IMR-90 (cell line): Measurements from ENCODE around the gene HIVEP3. TPM values are rescaled to one million over a fixed set of nuclear protein-coding genes. Genes with fewer than 3 reads are reported as not detected.

Experiments
- ATAC-seq: fragments of 200-7000 bp; cut with Tn5 transposase; 2 replicates; pipeline ENCODE4 v1.9.1; 2020; ENCODE audit warnings: low read depth, mild to moderate bottlenecking, moderate library complexity
- BruUV-seq: library from RNA; stranded (reverse); fragments of 400-500 nt; replicated peaks from 2 replicates; lab custom pipeline; 2021; lab: Mats Ljungman, UMichigan
- CTCF ChIA-PET: fragments of 300-600 bp; formaldehyde crosslinking; extraction: SDS; loops from one replicate; lab custom pipeline; 2021; ENCODE audit warnings: antibody characterized with exemption; lab: Yijun Ruan, JAX
- POLR2A ChIA-PET: fragments of 300-600 bp; sonication (Branson Sonifier 250); formaldehyde crosslinking; loops from one replicate; lab custom pipeline; 2022; ENCODE audit warnings: antibody characterized with exemption; ENCODE audit not compliant: unreplicated experiment; lab: Charles Lee
- DNase-seq: peaks from one replicate; pipeline ENCODE4 v3.0.0; 2013
- H2AFZ ChIP-seq: replicated peaks from 2 replicates; pipeline ENCODE3; 2013; ENCODE audit warnings: low read length, mild to moderate bottlenecking; ENCODE audit not compliant: poor library complexity
- H2AK5ac ChIP-seq: 2 replicates; pipeline ENCODE4 v1.6.1; 2013; ENCODE audit warnings: low read depth, low read length, inconsistent platforms
- H2AK9ac ChIP-seq: replicated peaks from 2 replicates; pipeline ENCODE3; 2013; ENCODE audit warnings: mild to moderate bottlenecking, low read depth, low read length, moderate library complexity; ENCODE audit not compliant: poor library complexity
- H2BK120ac ChIP-seq: 2 replicates; pipeline ENCODE4 v1.6.1; 2013; ENCODE audit warnings: low read depth, low read length, inconsistent platforms
- H2BK15ac ChIP-seq: 3 replicates; pipeline ENCODE4 v1.6.1; 2013; ENCODE audit warnings: low read depth, low read length, inconsistent platforms
- H2BK20ac ChIP-seq: 2 replicates; pipeline ENCODE4 v1.6.1; 2013; ENCODE audit warnings: low read depth, mild to moderate bottlenecking, inconsistent platforms, low read length, moderate library complexity
- H2BK5ac ChIP-seq: 2 replicates; pipeline ENCODE4 v1.6.1; 2013; ENCODE audit warnings: mild to moderate bottlenecking, low read depth, low read length, inconsistent platforms; ENCODE audit not compliant: poor library complexity, severe bottlenecking
- H3K14ac ChIP-seq: replicated peaks from 2 replicates; pipeline ENCODE4 v1.6.1; 2013; ENCODE audit warnings: low read depth, low read length, inconsistent platforms
- H3K18ac ChIP-seq: 2 replicates; pipeline ENCODE4 v1.6.1; 2013; ENCODE audit warnings: low read depth, low read length, control low read depth
- H3K23ac ChIP-seq: 2 replicates; pipeline ENCODE4 v1.6.1; 2013; ENCODE audit warnings: low read depth, low read length, inconsistent platforms
- H3K27ac ChIP-seq: 2 replicates; pipeline ENCODE4 v1.5.1; 2013; ENCODE audit warnings: mild to moderate bottlenecking, control low read depth, low read length; ENCODE audit not compliant: insufficient read depth
- H3K27me3 ChIP-seq: 2 replicates; pipeline ENCODE4 v1.6.1; 2013; ENCODE audit warnings: low read length; ENCODE audit not compliant: control insufficient read depth, insufficient read depth
- H3K36me3 ChIP-seq: 2 replicates; pipeline ENCODE4 v1.6.1; 2013; ENCODE audit warnings: low read length, mixed read lengths; ENCODE audit not compliant: control insufficient read depth, insufficient read depth
- H3K4ac ChIP-seq: 2 replicates; pipeline ENCODE4 v1.6.1; 2013; ENCODE audit warnings: low read depth, low read length, inconsistent platforms
- H3K4me1 ChIP-seq: 2 replicates; pipeline ENCODE4 v1.6.1; 2013; ENCODE audit warnings: low read length, mixed read lengths; ENCODE audit not compliant: control insufficient read depth, insufficient read depth
- H3K4me2 ChIP-seq: 2 replicates; pipeline ENCODE4 v1.6.1; 2013; ENCODE audit warnings: low read depth, mild to moderate bottlenecking, control low read depth, low read length, moderate library complexity
- H3K4me3 ChIP-seq: 2 replicates; pipeline ENCODE4 v1.5.1; 2013; ENCODE audit warnings: low read depth, mild to moderate bottlenecking, control low read depth, low read length, moderate library complexity; ENCODE audit not compliant: insufficient read depth
- H3K56ac ChIP-seq: 2 replicates; pipeline ENCODE4 v1.6.1; 2013; ENCODE audit warnings: low read length, inconsistent platforms; ENCODE audit not compliant: insufficient read depth; ENCODE audit errors: extremely low read depth
- H3K79me1 ChIP-seq, 2 experiments: 2 replicates each; pipeline ENCODE4 v1.6.1; 2013; ENCODE audit warnings: low read length in 2 of 2, inconsistent platforms in 1 of 2, low read depth in 1 of 2
- H3K9ac ChIP-seq: 2 replicates; pipeline ENCODE4 v1.6.1; 2013; ENCODE audit warnings: low read depth, low read length, control low read depth
- H3K9me1 ChIP-seq: 2 replicates; pipeline ENCODE4 v1.6.1; 2013; ENCODE audit warnings: low read length, inconsistent platforms; ENCODE audit not compliant: insufficient read depth
- H3K9me3 ChIP-seq: 2 replicates; pipeline ENCODE4 v1.6.1; 2013; ENCODE audit warnings: low read length; ENCODE audit not compliant: control insufficient read depth, insufficient read depth
- H4K20me1 ChIP-seq: 2 replicates; pipeline ENCODE4 v1.6.1; 2013; ENCODE audit warnings: low read length, inconsistent platforms; ENCODE audit not compliant: insufficient read depth
- H4K5ac ChIP-seq: 2 replicates; pipeline ENCODE4 v1.6.1; 2013; ENCODE audit warnings: mild to moderate bottlenecking, low read depth, low read length, control low read depth
- H4K8ac ChIP-seq, 2 experiments: 2 replicates each; pipeline ENCODE4 v1.6.1; 2013; ENCODE audit warnings: low read depth in 2 of 2, low read length in 2 of 2, control low read depth in 1 of 2, inconsistent platforms in 1 of 2
- H4K91ac ChIP-seq: 2 replicates; pipeline ENCODE4 v1.6.1; 2013; ENCODE audit warnings: low read depth, low read length, inconsistent platforms; ENCODE audit not compliant: insufficient read depth
- MAFK ChIP-seq: IDR thresholded peaks from 2 replicates; pipeline ENCODE4 v1.6.1; 2012; ENCODE audit warnings: low read depth, low read length, improper control_type of control experiment
- WGBS, 2 experiments: methylation state at CpG; one replicate each; pipeline versions ENCODE4 v1.1.5 to v1.1.7; 2013; ENCODE audit warnings: missing lambda C conversion rate in 2 of 2; ENCODE audit not compliant: insufficient read length in 1 of 2; ENCODE audit errors: extremely low coverage in 2 of 2; 5-methylcytosine and 5-hydroxymethylcytosine counted together
- dilution Hi-C: fragments of 300-500 bp; cut with HindIII; formaldehyde crosslinking; loops from one replicate; pipeline ENCODE4 v1.14.3; 2018; ENCODE audit warnings: low sequenced_read_pairs; ENCODE audit not compliant: unreplicated experiment
- in situ Hi-C: fragments of 300-500 bp; cut with MboI; formaldehyde crosslinking; loops from 3 replicates; pipeline ENCODE4 v1.14.3; 2019; ENCODE audit warnings: low sequenced_read_pairs, inconsistent platforms, mixed read lengths
- intact Hi-C: fragments of 100-400 bp; cut with micrococcal nuclease; formaldehyde crosslinking; loops from 2 replicates; pipeline ENCODE4 v1.10.0; 2022
- polyA plus RNA-seq, 3 experiments: library from polyadenylated mRNA; depleted of rRNA; stranded (reverse); fragments of >200 nt; gene quantifications; 2 replicates each; pipeline ENCODE4 v1.2.3, GENCODE V29; 2012; ENCODE audit warnings: low replicate concordance in 1 of 3
- total RNA-seq: library from RNA; depleted of rRNA; stranded (reverse); fragments of >200 nt; gene quantifications from 2 replicates; pipeline ENCODE4 v1.2.3, GENCODE V29; 2012
- TF ChIP-seq, protein P1 (sequence below): fragments of 150-350 bp; IDR thresholded peaks from 2 replicates; pipeline ENCODE4 v1.6.1; 2017; ENCODE audit warnings: mild to moderate bottlenecking, antibody characterized with exemption, low read length, low read depth

The HIVEP3 gene
- total and polyA plus RNA-seq, 2 of the 4 experiments (the other 2 are of a cell fraction): 1.4 to 4.0 TPM

DNA sequence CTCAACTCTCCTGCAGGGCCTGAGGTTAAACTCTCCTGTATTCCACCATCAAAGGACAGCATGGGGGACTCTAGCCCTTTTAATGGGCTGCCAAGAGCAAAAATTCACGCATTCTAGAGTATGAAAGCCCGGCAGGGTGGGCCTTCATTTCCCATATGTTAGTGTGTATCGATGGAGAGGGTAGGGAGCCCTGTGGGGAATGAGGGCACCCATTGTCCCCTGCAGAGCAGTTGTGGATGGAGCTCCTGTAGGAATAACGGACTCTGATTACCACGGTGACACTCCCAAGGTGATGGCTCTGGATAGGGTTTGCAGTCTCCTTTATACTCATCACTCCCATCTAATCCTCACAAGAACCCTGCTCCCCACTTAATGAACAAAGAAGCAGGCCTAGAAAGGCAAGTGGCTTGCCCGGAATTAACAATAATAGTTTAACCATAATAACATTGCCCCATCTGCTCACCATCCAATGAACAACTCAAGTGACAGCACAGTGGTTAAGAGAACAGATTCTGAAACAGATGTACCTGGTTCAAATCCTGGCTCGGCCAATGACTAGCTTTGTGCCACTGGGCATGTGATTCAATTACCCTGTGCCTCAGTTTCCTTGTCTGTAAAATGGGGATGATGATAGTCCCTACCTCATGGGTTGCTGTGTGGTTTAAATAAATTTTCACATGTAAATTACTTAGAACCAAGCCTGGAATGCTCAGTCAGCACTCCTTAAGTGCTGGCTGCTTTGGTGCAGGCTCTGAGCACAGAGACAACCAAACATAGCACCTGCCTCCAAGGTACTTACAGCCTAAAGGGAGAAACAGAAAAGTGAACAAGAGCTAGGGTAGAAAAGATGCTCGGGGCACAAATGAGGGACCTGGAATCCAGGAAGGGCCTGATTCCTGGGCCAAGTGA, 29.0 kb downstream of the HIVEP3 start:
- Histone ChIP-seq H2AK9ac (no peak overlapping the region), H2BK20ac (no peak overlapping the region), H3K9me3 (no peaks in the 10 kb centered on the region), H2AK5ac (no peak overlapping the region), H3K9ac (no peak overlapping the region), H3K4me3 (no peak overlapping the region), H4K91ac (no peak overlapping the region), H3K4ac (no peak overlapping the region), H3K27me3 (no peaks in the 10 kb centered on the region), H4K8ac (no peak overlapping the region), H3K4me1 (peaks cover 10% of the 10 kb centered on the region), H3K79me1 (no peaks in the 10 kb centered on the region), H4K5ac (no peak overlapping the region), H4K20me1 (no peaks in the 10 kb centered on the region), H2BK120ac (no peak overlapping the region), H3K23ac (no peak overlapping the region), H3K36me3 (no peaks in the 10 kb centered on the region), H2BK5ac (no peak overlapping the region), H3K4me2 (no peak overlapping the region), H3K27ac (no peak overlapping the region), H3K18ac (no peak overlapping the region), H3K14ac (no peak overlapping the region), H3K56ac (no peak overlapping the region), H3K9me1 (peaks cover 10% of the 10 kb centered on the region; the same call in 1 of the 2 replicates), H2AFZ (no peak overlapping the region), H2BK15ac (no peak overlapping the region)
- in situ Hi-C loops: no loop called here
- no TSS peak for BruUV-seq
- dilution Hi-C loops: no loop called here
- intact Hi-C loops: no loop called here
- WGBS, 2 experiments: no CpG with 5 or more reads among the region's 8 CpGs
- ChIA-PET CTCF (interaction anchor here (1.0 kb wide), 1 partner anchor 16 kb away, joined by 3 read pairs; no protein-coding TSS in a partner anchor), POLR2A (no interaction called here)
- DNase-seq (no peak), ATAC-seq (no peak)
- TF ChIP-seq, protein P1, sequence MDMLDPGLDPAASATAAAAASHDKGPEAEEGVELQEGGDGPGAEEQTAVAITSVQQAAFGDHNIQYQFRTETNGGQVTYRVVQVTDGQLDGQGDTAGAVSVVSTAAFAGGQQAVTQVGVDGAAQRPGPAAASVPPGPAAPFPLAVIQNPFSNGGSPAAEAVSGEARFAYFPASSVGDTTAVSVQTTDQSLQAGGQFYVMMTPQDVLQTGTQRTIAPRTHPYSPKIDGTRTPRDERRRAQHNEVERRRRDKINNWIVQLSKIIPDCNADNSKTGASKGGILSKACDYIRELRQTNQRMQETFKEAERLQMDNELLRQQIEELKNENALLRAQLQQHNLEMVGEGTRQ: no peak
- TF ChIP-seq MAFK: peak; percentile 53; the same call in 1 of the 2 replicates
